ENCODE results near the gene PRRT1B.

DNA sequence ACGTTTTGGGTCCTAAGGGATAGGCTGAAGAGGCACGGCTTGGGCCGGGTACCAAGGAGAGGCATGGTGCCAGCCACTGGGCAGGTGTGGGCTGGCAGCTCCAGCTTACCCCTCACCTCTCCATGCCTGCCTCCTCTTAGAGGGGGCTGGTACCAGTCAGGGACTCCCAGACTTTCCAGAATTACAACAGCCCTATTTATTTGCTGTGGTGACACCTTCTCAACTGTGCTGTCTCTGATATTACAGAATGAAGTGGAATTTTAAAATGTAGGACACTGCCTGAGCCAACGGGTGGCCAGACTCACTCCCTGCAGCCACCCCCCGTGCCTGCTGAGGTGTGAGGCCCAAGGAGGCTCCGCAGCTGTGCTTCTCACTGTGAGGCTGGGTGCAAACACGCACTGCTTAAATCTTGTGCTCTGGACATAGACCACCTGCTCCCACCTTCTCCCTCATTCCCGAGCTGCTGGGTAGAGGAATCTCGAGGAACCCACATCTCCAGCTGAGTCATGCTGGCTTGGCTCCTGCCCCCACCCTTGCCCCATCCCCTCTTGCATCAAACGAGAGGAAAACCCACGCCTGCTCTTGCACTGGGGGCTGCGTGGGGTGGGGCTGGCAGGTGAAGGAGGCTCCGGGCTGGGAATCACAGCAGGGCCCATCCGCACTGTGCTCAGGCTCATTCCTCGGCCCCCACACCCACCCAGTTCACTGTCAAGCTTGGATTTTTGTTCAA, 47.9 kb downstream of the PRRT1B start:
- TF ChIP-seq POLR2AphosphoS5 (IDR thresholded peaks at IDR 0.05; ENCODE audit: borderline replicate concordance, low read depth, low read length) (no peak), EZH2 (IDR thresholded peaks at IDR 0.05) (no peak), FOXP2 (optimal IDR thresholded peaks at IDR 0.05; ENCODE audit: control extremely low read depth, extremely low read length, insufficient read depth) (no peak)
